HUES6 (cell line): ENCODE results near the gene MEIKIN.

ENCODE experiments used
- H3K27ac ChIP-seq: 2 replicates; pipeline ENCODE4 v1.7.0; 2013; ENCODE audit warnings: low read depth, mild to moderate bottlenecking, low read length, inconsistent platforms
- H3K27me3 ChIP-seq: 2 replicates; pipeline ENCODE4 v1.6.1; 2013; ENCODE audit warnings: low read length; ENCODE audit not compliant: control insufficient read depth, insufficient read depth
- H3K36me3 ChIP-seq: 2 replicates; pipeline ENCODE4 v1.6.1; 2013; ENCODE audit warnings: low read length; ENCODE audit not compliant: control insufficient read depth, insufficient read depth
- H3K4me1 ChIP-seq: 2 replicates; pipeline ENCODE4 v1.6.1; 2013; ENCODE audit warnings: low read length; ENCODE audit not compliant: control insufficient read depth, insufficient read depth
- H3K4me3 ChIP-seq: 2 replicates; pipeline ENCODE4 v1.5.1; 2013; ENCODE audit warnings: low read depth, low read length
- H3K9ac ChIP-seq: one replicate; pipeline ENCODE4 v1.6.1; 2013; ENCODE audit warnings: mild to moderate bottlenecking, low read length
- H3K9me3 ChIP-seq: 2 replicates; pipeline ENCODE4 v1.6.1; 2013; ENCODE audit warnings: low read depth, low read length; ENCODE audit not compliant: control insufficient read depth, insufficient read depth

MEIKIN gene

DNA sequence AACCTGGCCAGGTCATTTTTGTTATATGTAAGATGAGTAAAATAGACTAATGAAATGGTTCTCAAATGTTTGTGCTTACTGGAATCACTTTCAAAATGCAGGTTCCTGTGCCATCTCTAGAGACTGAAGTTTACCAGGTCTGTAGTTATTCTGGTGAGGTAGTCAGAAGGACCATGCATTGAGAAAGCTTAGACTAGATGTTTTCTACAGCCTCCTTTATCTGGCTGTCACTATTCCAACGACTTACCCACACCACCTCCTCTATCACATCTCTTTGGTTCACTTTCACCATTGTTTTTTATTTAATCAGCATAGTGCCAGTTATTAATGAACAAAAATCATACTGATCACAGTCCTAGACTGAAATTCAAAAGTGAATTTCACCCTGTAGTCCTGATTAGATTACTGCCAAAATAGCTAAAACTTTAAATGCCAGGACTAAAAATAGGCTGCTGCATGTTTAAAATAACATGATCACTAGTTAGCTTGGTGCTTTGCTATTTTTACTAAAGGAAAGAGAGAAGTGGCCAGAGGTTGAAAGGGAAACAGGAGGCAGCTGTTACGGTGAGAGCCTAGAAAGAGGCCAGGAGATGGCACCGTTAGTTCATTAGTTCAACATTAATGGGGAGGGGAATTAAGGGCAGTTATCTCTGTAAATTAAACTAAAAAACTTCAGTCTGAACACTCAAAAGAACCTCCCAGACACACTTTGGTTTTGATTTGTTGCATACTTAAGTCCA, 134.8 kb downstream of the MEIKIN start:
- Histone ChIP-seq H3K9ac (no peak overlapping the region), H3K4me3 (no peak overlapping the region), H3K27ac (no peak overlapping the region), H3K36me3 (no peaks in the 10 kb centered on the region), H3K4me1 (peaks cover 11% of the 10 kb centered on the region), H3K27me3 (no peaks in the 10 kb centered on the region), H3K9me3 (peaks cover under 1% of the 10 kb centered on the region; the same call in 1 of the 2 replicates)

DNA sequence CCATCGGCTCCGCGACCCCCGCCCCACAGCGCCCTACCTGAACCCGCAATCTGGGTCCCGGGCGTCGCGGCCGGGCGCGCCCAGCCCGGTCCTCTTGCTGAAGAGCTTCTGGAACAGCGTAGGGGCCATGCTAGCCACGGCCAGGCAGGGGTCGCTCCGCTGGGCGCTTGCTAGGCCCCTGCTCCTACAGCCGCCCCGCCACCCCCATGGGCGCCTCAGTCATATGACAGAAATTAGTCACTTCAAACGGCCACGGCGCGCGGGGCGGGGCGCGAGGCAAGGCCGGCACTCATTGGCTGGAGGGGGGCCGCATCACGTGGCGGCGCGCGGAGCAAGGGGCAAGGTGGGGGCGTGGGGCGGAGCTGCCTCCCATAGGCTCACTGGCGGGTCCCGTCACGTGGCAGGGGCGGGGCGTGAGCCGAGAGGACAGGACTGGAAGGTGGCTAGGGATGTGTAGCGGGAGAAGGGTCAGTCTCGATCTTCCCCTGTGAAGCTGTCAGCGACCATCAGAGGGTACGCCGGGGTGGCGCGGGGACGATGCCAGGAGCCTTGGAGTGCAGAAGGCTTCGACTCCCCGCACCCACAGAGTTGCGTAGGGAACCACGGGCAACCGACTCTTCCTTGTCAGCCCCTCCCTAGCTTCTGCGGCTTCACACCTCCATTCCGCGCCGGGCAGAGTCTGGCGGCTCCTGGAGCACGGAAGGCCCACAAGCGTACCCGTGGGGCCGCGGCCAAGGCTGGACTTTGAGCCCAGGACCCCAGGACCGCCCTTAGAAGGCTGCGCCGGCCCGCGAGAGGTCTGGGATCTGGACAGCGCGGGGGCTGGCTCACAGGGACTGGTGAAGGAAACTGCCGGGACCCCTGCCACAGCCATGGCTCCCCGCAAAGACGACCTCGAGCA, 148.4 kb downstream of the MEIKIN start, which contains the start of gene FNIP1:
Gene FNIP1 (minus strand): TSS at position 225 of the 901 bp plus-strand sequence. CDS start 96 bp downstream, at position 129.
- no peaks in the 10 kb centered on the region for H3K9me3 ChIP-seq
- peak within 1 kb of the TSS; percentile 96 for H3K4me3 ChIP-seq
- H3K27ac ChIP-seq: peak within 1 kb of the TSS; percentile 83
- peaks cover 7% of the 10 kb centered on the region; the same call in 1 of the 2 replicates for H3K4me1 ChIP-seq
- H3K36me3 ChIP-seq: no peaks in the 10 kb centered on the region
- H3K9ac ChIP-seq: peak within 1 kb of the TSS; percentile 88
- no peaks in the 10 kb centered on the region for H3K27me3 ChIP-seq

DNA sequence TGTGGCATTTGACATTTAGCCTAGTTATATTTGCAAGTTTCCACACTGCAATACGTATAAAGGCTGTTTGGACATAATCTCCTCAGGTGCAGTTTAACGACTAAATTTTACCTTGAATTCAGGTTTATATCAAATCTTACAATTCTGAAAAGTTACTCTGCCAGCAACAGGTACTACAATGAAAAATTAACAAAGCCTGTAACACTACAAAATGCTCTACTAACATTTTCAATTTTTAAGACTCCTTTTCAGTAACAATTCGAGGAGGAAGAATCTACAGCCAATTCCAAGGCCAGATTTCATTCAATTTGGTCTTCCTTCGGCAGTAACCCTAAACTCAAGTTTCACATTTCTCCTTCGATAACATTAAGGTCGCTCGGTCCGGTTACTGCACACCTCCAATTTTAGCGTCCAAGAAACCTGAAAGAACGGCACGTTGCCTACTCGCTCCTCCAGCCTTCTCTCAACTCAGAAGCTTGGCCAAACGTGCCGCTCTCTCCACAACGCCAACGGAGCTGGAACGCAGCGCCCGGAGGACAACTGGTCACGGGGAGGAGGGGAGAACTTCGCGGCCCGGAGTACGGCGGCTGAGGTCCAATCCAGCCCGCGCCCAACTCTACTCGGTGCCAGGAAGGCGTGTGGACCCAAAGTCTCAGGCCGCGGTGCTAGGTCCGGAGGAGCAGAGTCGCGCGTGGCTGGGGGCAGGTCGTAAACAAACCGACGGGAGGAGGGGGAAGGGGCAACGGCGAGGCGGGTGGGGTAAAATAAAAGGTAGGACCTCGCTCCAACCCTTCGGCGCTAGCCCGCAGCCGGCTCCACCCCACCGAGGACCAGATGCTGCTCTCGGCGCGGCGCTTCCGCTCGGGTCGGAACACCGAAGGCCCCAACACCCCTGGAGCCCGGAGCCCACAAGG, 149.3 kb downstream of the MEIKIN start:
- peak overlapping the region; percentile 88 for H3K9ac ChIP-seq
- no peaks in the 10 kb centered on the region for H3K9me3 ChIP-seq
- no peaks in the 10 kb centered on the region for H3K36me3 ChIP-seq
- H3K27ac ChIP-seq: peak overlapping the region; percentile 83
- peaks cover 7% of the 10 kb centered on the region; the same call in 1 of the 2 replicates for H3K4me1 ChIP-seq
- no peaks in the 10 kb centered on the region for H3K27me3 ChIP-seq
- peak overlapping the region; percentile 96 for H3K4me3 ChIP-seq

DNA sequence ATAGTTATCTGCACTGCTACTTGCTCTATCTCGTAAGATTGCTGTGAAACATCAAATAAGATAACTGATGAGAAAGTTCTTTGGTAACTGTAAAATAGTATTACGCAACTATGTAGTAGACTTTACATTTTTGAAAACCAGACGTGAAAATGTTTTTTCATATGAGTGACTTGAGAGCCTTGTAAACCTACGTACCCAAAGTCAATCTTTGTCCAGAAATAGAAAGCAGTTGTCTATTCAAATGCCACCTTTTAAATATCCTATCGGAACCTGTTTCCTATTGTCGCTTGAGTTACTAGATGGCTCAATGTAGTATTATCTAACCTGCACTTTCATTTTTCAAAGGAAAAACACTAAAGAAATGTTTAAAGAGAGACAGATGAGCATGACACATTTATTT, 150.2 kb downstream of the MEIKIN start:
- no peaks in the 10 kb centered on the region for H3K36me3 ChIP-seq
- no peaks in the 10 kb centered on the region for H3K9me3 ChIP-seq
- H3K27me3 ChIP-seq: no peaks in the 10 kb centered on the region
- H3K4me1 ChIP-seq: peaks cover 7% of the 10 kb centered on the region; the same call in 1 of the 2 replicates
- H3K27ac ChIP-seq: no peak overlapping the region
- peak overlapping the region; percentile 96 for H3K4me3 ChIP-seq
- no peak overlapping the region for H3K9ac ChIP-seq

DNA sequence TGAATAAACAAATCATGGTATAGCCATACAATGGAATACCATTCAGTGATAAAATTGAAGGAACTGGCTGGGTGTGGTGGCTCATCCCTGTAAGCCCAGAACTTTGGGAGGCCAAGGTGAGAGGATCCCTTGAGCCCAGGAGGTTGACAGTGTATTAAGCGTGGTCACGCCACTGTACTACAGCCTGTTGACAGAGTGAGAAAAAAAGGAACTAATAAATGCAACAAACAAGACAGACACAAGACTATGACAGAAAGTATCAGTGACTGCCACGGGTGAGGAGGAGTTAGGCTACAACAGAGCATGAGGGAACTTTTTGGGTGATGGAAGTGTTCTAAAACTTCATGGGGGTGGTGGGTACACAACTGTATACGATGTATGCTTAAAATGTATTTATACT, 150.9 kb downstream of the MEIKIN start:
- H3K36me3 ChIP-seq: no peaks in the 10 kb centered on the region
- H3K27ac ChIP-seq: no peak overlapping the region
- no peaks in the 10 kb centered on the region for H3K27me3 ChIP-seq
- H3K9me3 ChIP-seq: no peaks in the 10 kb centered on the region
- H3K9ac ChIP-seq: no peak overlapping the region
- H3K4me1 ChIP-seq: peaks cover 7% of the 10 kb centered on the region; the same call in 1 of the 2 replicates
- no peak overlapping the region for H3K4me3 ChIP-seq

DNA sequence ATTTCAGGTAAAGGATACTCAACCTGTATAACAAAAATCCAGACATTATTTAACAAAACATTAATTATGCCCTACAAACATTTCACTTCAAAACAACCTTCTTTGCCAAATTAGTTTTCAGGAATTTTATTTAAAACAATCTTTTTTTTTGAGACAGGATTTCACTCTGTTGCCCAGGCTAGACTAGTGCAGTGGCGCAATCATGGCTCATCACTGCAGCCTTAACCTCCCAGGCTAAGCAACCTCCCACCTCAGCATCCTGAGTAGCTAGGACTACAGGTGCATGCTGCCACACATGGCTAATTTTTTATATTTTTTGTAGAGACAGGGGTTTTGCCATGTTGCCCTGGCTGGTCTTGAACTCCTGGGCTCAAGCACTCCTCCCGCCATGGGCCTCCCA, 152.6 kb downstream of the MEIKIN start:
- no peaks in the 10 kb centered on the region for H3K27me3 ChIP-seq
- no peak overlapping the region for H3K27ac ChIP-seq
- peaks cover 5% of the 10 kb centered on the region; the same call in 1 of the 2 replicates for H3K4me1 ChIP-seq
- no peaks in the 10 kb centered on the region for H3K36me3 ChIP-seq
- no peaks in the 10 kb centered on the region for H3K9me3 ChIP-seq
- H3K9ac ChIP-seq: no peak overlapping the region
- no peak overlapping the region for H3K4me3 ChIP-seq

DNA sequence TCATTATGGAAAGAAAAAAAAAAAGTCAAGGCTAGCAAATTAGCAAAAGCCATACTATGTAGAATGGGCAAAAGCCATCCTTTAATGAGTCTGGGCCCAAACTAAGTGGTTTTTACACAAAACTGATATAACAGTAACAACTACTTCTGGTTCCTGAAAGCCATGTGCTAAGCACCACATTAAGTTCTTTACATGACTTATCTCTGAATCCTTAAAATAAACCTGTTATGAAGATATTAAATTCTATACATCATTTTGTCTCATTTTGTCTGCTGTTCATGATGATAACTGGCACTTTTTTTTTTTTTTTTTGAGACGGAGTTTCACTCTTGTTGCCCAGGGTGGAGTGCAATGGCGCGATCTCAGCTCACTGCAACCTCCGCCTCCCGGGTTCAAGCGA, 153.6 kb downstream of the MEIKIN start:
- Histone ChIP-seq H3K27ac (no peak overlapping the region), H3K9ac (no peak overlapping the region), H3K27me3 (no peaks in the 10 kb centered on the region), H3K4me1 (no peaks in the 10 kb centered on the region; the same call in 1 of the 2 replicates), H3K9me3 (no peaks in the 10 kb centered on the region), H3K4me3 (no peak overlapping the region), H3K36me3 (no peaks in the 10 kb centered on the region)

DNA sequence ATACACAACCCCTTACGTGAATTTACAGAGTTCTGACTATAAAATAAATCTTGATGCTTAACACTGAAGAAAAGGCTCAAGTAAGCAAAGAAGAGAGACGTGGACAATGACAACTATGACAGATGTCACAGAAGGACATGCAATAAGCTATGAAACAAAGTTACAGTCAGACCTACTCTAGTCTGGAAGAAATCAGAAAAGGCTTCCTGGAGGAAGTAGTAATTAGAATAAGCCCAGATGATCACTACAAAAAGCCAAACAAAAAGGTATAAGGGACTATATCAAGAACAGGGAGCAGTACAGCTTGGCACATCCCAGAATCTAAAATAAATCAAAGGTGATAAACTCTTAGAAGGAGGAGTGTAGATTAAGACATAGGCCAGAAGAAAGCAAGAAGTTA, 154.9 kb downstream of the MEIKIN start:
- H3K9me3 ChIP-seq: no peaks in the 10 kb centered on the region
- no peak overlapping the region for H3K4me3 ChIP-seq
- no peaks in the 10 kb centered on the region for H3K27me3 ChIP-seq
- no peak overlapping the region for H3K9ac ChIP-seq
- no peak overlapping the region for H3K27ac ChIP-seq
- H3K36me3 ChIP-seq: no peaks in the 10 kb centered on the region
- no peaks in the 10 kb centered on the region; the same call in 1 of the 2 replicates for H3K4me1 ChIP-seq

DNA sequence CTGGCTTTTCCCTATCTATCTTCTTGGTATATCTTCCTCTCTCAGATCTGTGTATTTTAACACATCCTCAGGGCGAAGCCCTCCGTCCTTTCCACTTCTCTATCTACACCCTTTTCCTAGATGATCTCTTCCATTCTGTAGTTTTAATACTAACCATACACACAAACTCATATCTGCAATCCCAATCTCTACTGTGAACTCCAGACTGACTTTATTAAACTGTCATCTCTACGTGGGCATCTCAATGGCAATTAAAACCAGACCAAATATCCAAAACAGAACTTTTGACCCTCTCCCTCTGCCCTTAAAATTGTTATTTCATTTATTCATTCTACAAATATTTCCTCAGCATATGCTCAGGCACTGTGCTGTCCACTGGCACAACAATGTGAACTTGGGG, 155.7 kb downstream of the MEIKIN start:
- Histone ChIP-seq H3K36me3 (no peaks in the 10 kb centered on the region), H3K4me3 (no peak overlapping the region), H3K27ac (no peak overlapping the region)

DNA sequence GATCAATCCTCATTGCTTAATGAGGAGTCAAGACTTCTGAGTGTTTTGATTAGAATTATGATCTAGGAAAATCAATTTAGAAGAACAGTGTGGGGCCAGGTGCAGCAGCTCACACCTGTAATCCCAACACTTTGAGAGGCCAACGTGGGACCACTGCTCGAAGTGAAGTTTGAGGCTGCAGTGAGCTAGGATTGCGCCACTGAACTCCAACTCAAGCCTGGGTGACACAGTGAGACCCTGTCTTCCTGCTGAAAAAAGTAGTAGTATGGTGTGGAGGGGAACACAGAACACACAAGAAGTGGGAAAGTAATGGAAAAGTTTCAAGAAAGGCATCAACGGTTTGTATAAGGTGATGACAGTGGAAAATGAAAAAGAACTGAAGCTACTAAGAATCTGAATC, 157.7 kb downstream of the MEIKIN start:
- no peaks in the 10 kb centered on the region for H3K27me3 ChIP-seq
- H3K9ac ChIP-seq: no peak overlapping the region
- no peaks in the 10 kb centered on the region for H3K9me3 ChIP-seq
- no peak overlapping the region for H3K4me3 ChIP-seq
- H3K4me1 ChIP-seq: no peaks in the 10 kb centered on the region
- H3K36me3 ChIP-seq: no peaks in the 10 kb centered on the region
- H3K27ac ChIP-seq: no peak overlapping the region

More for the DNA sequence above, 155.7 kb downstream of the MEIKIN start:
- Histone ChIP-seq H3K9me3 (no peaks in the 10 kb centered on the region), H3K9ac (no peak overlapping the region), H3K4me1 (no peaks in the 10 kb centered on the region), H3K27me3 (no peaks in the 10 kb centered on the region)
